ENCODE data around the gene PIKFYVE. TPM values are rescaled to one million over a fixed set of nuclear protein-coding genes. Genes with fewer than 3 reads are reported as not detected.

PIKFYVE gene
- total and polyA plus RNA-seq, 11 donors, result 4.2 to 31.4 (median 20.2) TPM

GRCh38 chr2:208224802-208225201 lies 41.3 kb upstream of the PIKFYVE start:
- no peak for ATAC-seq
- H3K4me1 ChIP-seq, result no peaks in the 10 kb centered on the region
- no peak overlapping the region for H3K4me3 ChIP-seq
- H3K27me3 ChIP-seq, result no peaks in the 10 kb centered on the region
- no peak for TF ChIP-seq POLR2A (IDR thresholded peaks at IDR 0.05)
- TF ChIP-seq, protein P1, sequence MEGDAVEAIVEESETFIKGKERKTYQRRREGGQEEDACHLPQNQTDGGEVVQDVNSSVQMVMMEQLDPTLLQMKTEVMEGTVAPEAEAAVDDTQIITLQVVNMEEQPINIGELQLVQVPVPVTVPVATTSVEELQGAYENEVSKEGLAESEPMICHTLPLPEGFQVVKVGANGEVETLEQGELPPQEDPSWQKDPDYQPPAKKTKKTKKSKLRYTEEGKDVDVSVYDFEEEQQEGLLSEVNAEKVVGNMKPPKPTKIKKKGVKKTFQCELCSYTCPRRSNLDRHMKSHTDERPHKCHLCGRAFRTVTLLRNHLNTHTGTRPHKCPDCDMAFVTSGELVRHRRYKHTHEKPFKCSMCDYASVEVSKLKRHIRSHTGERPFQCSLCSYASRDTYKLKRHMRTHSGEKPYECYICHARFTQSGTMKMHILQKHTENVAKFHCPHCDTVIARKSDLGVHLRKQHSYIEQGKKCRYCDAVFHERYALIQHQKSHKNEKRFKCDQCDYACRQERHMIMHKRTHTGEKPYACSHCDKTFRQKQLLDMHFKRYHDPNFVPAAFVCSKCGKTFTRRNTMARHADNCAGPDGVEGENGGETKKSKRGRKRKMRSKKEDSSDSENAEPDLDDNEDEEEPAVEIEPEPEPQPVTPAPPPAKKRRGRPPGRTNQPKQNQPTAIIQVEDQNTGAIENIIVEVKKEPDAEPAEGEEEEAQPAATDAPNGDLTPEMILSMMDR (IDR thresholded peaks at IDR 0.05), result no peak
- 94 to 97% (median 96%) methylated on average over 2 of the region's 2 CpGs for WGBS, 4 donors
- DNase-seq, result no peak
- intact Hi-C loops (cut with DNase I), result no loop called here
- H3K27ac ChIP-seq, result no peak overlapping the region
- H3K36me3 ChIP-seq, result no peaks in the 10 kb centered on the region
- H3K9me3 ChIP-seq, result no peaks in the 10 kb centered on the region

DNA sequence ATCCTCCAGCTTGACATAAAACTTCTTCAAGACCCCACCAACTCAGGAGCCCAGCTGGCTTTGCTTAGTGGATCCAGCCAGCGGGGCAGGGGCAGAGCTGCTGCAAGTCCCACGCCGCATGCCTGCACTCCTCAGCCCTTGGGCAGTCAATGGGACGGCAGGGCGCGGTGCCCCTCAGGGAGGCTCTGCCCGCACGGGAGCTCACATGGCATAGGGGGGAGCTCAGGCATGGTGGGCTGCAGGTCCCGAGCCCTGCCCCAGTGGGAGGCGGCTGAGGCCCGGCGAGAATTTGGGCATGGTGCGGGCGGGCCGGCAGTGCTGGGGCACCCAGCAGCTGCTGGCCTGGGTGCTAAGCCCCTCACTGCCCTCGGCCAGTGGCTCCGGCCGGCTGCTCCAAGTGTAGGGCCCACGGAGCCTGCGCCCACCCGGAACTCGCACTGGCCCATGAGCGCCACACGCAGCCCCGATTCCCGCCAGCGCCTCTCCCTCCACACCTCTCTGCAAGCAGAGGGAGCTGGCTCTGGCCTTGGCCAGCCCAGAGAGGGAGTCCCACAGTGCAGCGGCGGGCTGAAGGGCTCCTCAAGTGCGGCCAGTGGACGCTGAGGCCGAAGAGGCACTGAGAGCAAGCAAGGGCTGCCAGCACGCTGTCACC lies 38.3 kb upstream of the PIKFYVE start:
- 92 to 96% (median 95%) methylated on average over 14 to 33 of the region's 33 CpGs for WGBS, 4 donors

GRCh38 chr2:208228476-208228875 lies 37.6 kb upstream of the PIKFYVE start:
- DNase-seq, result no peak
- no peak for TF ChIP-seq POLR2A (IDR thresholded peaks at IDR 0.05)
- TF ChIP-seq, protein P1 (IDR thresholded peaks at IDR 0.05), result no peak
- no peaks in the 10 kb centered on the region for H3K36me3 ChIP-seq
- H3K27me3 ChIP-seq, result no peaks in the 10 kb centered on the region
- H3K27ac ChIP-seq, result no peak overlapping the region
- H3K4me3 ChIP-seq, result no peak overlapping the region
- no peaks in the 10 kb centered on the region for H3K4me1 ChIP-seq
- intact Hi-C loops (cut with DNase I), result no loop called here
- no peak for ATAC-seq
- WGBS, 4 donors, result 15 to 68% (median 60%) methylated on average over 1 of the region's 1 CpG
- peaks cover 0 to 17% (median 0%) of the 10 kb centered on the region in 12 donors for H3K9me3 ChIP-seq

More for the DNA sequence above, 38.3 kb upstream of the PIKFYVE start:
- Histone ChIP-seq H3K4me1 (no peaks in the 10 kb centered on the region), H3K36me3 (no peaks in the 10 kb centered on the region), H3K27me3 (no peaks in the 10 kb centered on the region), H3K4me3 (no peak overlapping the region), H3K27ac (no peak overlapping the region), H3K9me3 (peaks cover 0 to 16% (median 0%) of the 10 kb centered on the region in 12 donors)
- DNase-seq (peak in 1 of 5 donors; percentile 60), ATAC-seq (no peak)
- TF ChIP-seq, protein P1 (IDR thresholded peaks at IDR 0.05), result no peak
- no peak for TF ChIP-seq POLR2A (IDR thresholded peaks at IDR 0.05)
- intact Hi-C loops (cut with DNase I), result no loop called here

DNA sequence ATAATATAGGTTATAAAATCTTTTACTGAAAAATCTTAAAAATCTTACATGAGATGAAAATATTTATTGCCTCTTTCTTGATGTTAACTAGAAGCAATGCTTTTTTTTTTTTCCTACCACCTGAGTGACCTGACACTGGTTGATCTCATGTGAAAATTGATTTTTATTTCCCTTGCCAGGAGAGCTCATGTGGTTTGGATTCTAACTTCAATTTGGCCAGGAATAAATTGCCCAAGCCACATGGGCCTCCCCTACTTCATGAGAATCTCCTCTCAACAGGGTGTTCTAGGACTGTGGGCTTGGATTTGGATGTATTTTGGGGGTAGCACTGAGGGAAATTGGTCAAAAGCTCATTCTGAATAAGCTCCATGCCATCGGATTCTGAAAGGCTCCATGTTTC lies 31.3 kb upstream of the PIKFYVE start:
- TF ChIP-seq, protein P1 (IDR thresholded peaks at IDR 0.05), result no peak
- TF ChIP-seq POLR2A (IDR thresholded peaks at IDR 0.05), result no peak
- intact Hi-C loops (cut with DNase I), result no loop called here
- no peak for DNase-seq
- Histone ChIP-seq H3K27ac (no peak overlapping the region), H3K27me3 (no peaks in the 10 kb centered on the region), H3K9me3 (peaks cover 0 to 17% (median 0%) of the 10 kb centered on the region in 12 donors), H3K4me1 (no peaks in the 10 kb centered on the region), H3K36me3 (peaks cover 0 to 47% (median 42%) of the 10 kb centered on the region in 9 donors), H3K4me3 (no peak overlapping the region)
- WGBS, 4 donors, result 93 to 98% (median 94%) methylated on average over 1 of the region's 1 CpG
- ATAC-seq, result no peak

All from heart left ventricle (tissue), 16 donors.